ENCODE data around the gene SPTB. TPM values are rescaled to one million over a fixed set of nuclear protein-coding genes. Genes with fewer than 3 reads are reported as not detected.

The SPTB gene
- total and polyA plus RNA-seq, 10 of the 15 experiments (the other 5 are each of a cell fraction or from before 2014, with no cell fraction given): under 0.01 to 0.04 (median 0.02) TPM; not detected in 4

GRCh38 chr14:64754685-64755084, 125.0 kb downstream of the SPTB start:
- in situ Hi-C loops (cut with MboI): no loop called here
- POLR2A ChIA-PET: no interaction called here
- no peaks in the 10 kb centered on the region for H3K4me1 ChIP-seq (ENCODE audit: control insufficient read depth, insufficient read depth, low read length)
- SMC1A ChIA-PET (ENCODE audit: uncharacterized antibody, unreplicated experiment): interaction anchor here (1.2 kb wide), 1 partner anchor 62 kb away, joined by 3 read pairs; no protein-coding TSS in a partner anchor
- no peaks in the 10 kb centered on the region for H3K9me3 ChIP-seq (replicated peaks; ENCODE audit: control insufficient read depth, insufficient read depth, low read length)
- no peaks in the 10 kb centered on the region for H3K36me3 ChIP-seq (ENCODE audit: control insufficient read depth in 2 of 2, insufficient read depth in 2 of 2, low read length in 1 of 2)
- H4K20me1 ChIP-seq (ENCODE audit: control insufficient read depth, insufficient read depth): no peaks in the 10 kb centered on the region; the same call in 1 of the 2 replicates
- H3K4me2 ChIP-seq (ENCODE audit: control insufficient read depth, insufficient read depth): no peak overlapping the region
- RAD21 ChIA-PET (ENCODE audit: unreplicated experiment): no interaction called here
- no peaks in the 10 kb centered on the region for H3K79me2 ChIP-seq (ENCODE audit: control insufficient read depth, insufficient read depth, low read length)
- no peak for FAIRE-seq
- no peak overlapping the region for H3K9ac ChIP-seq (ENCODE audit: control insufficient read depth, insufficient read depth, low read length)
- H3K4me3 ChIP-seq: no peak overlapping the region
- no peak for TF ChIP-seq CBX3 (IDR thresholded peaks at IDR 0.05; ENCODE audit: borderline replicate concordance, low read depth)
- TF ChIP-seq GATAD2B (conservative IDR thresholded peaks at IDR 0.05; ENCODE audit: low read depth): no peak
- TF ChIP-seq RAD21 (IDR thresholded peaks at IDR 0.05; ENCODE audit: insufficient read depth, low read depth, low read length): no peak
- TF ChIP-seq STAT3 (IDR thresholded peaks at IDR 0.05; ENCODE audit: low read depth, low read length): no peak
- no peak for TF ChIP-seq USF1 (IDR thresholded peaks at IDR 0.05; ENCODE audit: borderline replicate concordance, extremely low read length, insufficient read depth, low read depth, low read length)
- no peak for TF ChIP-seq ZBED1 (IDR thresholded peaks at IDR 0.05; ENCODE audit: borderline replicate concordance)
- TF ChIP-seq YBX1 (IDR thresholded peaks at IDR 0.05): no peak
- TF ChIP-seq PBX3 (IDR thresholded peaks at IDR 0.05; ENCODE audit: insufficient replicate concordance, low read depth, low read length): no peak
- no peak for TF ChIP-seq KDM1A (IDR thresholded peaks at IDR 0.05; ENCODE audit: borderline replicate concordance)
- no peak for TF ChIP-seq RUNX3 (IDR thresholded peaks at IDR 0.05; ENCODE audit: low read length)
- no peak for TF ChIP-seq TARDBP (IDR thresholded peaks at IDR 0.05; ENCODE audit: borderline replicate concordance)
- TF ChIP-seq ZNF622 (IDR thresholded peaks at IDR 0.05): no peak
- no peak for TF ChIP-seq SPI1 (IDR thresholded peaks at IDR 0.05; ENCODE audit: borderline replicate concordance, insufficient read depth, low read depth, low read length)
- no peak for TF ChIP-seq ZSCAN29 (IDR thresholded peaks at IDR 0.05)
- TF ChIP-seq CHD2 (IDR thresholded peaks at IDR 0.05; ENCODE audit: borderline replicate concordance, low read depth, low read length): no peak
- no peak for TF ChIP-seq ZBTB33 (IDR thresholded peaks at IDR 0.05)
- intact Hi-C loops (cut with micrococcal nuclease; ENCODE audit: unreplicated experiment): no loop called here
- WGBS (ENCODE audit: insufficient coverage, insufficient replicate concordance, low lambda C conversion rate, missing lambda C conversion rate): 36% methylated on average over 5 of the region's 5 CpGs
- no peak for DNase-seq (ENCODE audit: low read depth, low spot score)
- no peak overlapping the region for H2AFZ ChIP-seq (ENCODE audit: control insufficient read depth, low read depth, low read length)
- BruUV-seq (replicated peaks): no TSS peak
- H3K27me3 ChIP-seq (replicated peaks in 1 of 2; ENCODE audit: control insufficient read depth in 2 of 2, insufficient read depth in 2 of 2, low read length in 1 of 2): peaks cover 0 to 3% of the 10 kb centered on the region in 2 experiments; a peak in 3 of 4 replicates
- H3K27ac ChIP-seq (ENCODE audit: control insufficient read depth, insufficient read depth): no peak overlapping the region
- CTCF ChIA-PET: interaction anchor here (0.8 kb wide), 1 partner anchor 200 kb away, joined by 4 read pairs; no protein-coding TSS in a partner anchor
- ATAC-seq: no peak
